Measurements from ENCODE around the gene FLNB. TPM values are rescaled to one million over a fixed set of nuclear protein-coding genes. Genes with fewer than 3 reads are reported as not detected.

FLNB gene
- total and polyA plus RNA-seq, 9 of the 15 experiments (the other 6 are each of a cell fraction or from before 2014, with no cell fraction given): 9.4 to 48.1 (median 25.6) TPM

GRCh38 chr3:58038675-58039292 is 30.6 kb downstream of the FLNB start (continued):
- TF ChIP-seq ZNF146 (CRISPR knock-in tag; IDR thresholded peaks at IDR 0.05; ENCODE audit: unreplicated experiment): no peak
- no peak for TF ChIP-seq PCBP2 (IDR thresholded peaks at IDR 0.05; ENCODE audit: low read depth, low read length, poor library complexity, severe bottlenecking)
- TF ChIP-seq HNRNPH1 (optimal IDR thresholded peaks at IDR 0.05; ENCODE audit: low read depth, low read length): no peak
- TF ChIP-seq SAFB2 (IDR thresholded peaks at IDR 0.05; ENCODE audit: borderline replicate concordance, low read depth, low read length, severe bottlenecking): no peak
- TF ChIP-seq MEIS2 (IDR thresholded peaks at IDR 0.05; ENCODE audit: partially characterized antibody): no peak
- TF ChIP-seq, protein P1, sequence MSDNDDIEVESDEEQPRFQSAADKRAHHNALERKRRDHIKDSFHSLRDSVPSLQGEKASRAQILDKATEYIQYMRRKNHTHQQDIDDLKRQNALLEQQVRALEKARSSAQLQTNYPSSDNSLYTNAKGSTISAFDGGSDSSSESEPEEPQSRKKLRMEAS (CRISPR knock-in tag; IDR thresholded peaks at IDR 0.05): no peak
- no peak for TF ChIP-seq ZNF175 (CRISPR knock-in tag; IDR thresholded peaks at IDR 0.05; ENCODE audit: low read depth)
- TF ChIP-seq, protein P2, sequence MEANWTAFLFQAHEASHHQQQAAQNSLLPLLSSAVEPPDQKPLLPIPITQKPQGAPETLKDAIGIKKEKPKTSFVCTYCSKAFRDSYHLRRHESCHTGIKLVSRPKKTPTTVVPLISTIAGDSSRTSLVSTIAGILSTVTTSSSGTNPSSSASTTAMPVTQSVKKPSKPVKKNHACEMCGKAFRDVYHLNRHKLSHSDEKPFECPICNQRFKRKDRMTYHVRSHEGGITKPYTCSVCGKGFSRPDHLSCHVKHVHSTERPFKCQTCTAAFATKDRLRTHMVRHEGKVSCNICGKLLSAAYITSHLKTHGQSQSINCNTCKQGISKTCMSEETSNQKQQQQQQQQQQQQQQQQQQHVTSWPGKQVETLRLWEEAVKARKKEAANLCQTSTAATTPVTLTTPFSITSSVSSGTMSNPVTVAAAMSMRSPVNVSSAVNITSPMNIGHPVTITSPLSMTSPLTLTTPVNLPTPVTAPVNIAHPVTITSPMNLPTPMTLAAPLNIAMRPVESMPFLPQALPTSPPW (CRISPR knock-in tag; IDR thresholded peaks at IDR 0.05): 0 out of 2 replicates have a peak, but pooled peaks have one; percentile 14
- TF ChIP-seq NFXL1 (CRISPR knock-in tag; IDR thresholded peaks at IDR 0.05): no peak
- 0 out of 2 replicates have a peak, but pooled peaks have one; percentile 8 for TF ChIP-seq BHLHE40 (IDR thresholded peaks at IDR 0.05; ENCODE audit: low read length)
- TF ChIP-seq, protein P3, sequence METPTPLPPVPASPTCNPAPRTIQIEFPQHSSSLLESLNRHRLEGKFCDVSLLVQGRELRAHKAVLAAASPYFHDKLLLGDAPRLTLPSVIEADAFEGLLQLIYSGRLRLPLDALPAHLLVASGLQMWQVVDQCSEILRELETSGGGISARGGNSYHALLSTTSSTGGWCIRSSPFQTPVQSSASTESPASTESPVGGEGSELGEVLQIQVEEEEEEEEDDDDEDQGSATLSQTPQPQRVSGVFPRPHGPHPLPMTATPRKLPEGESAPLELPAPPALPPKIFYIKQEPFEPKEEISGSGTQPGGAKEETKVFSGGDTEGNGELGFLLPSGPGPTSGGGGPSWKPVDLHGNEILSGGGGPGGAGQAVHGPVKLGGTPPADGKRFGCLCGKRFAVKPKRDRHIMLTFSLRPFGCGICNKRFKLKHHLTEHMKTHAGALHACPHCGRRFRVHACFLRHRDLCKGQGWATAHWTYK (CRISPR knock-in tag; IDR thresholded peaks at IDR 0.05): no peak
- no peak for TF ChIP-seq CEBPG (CRISPR knock-in tag; IDR thresholded peaks at IDR 0.05)
- TF ChIP-seq CEBPG (tag; conservative IDR thresholded peaks at IDR 0.05 in 1 of 2, IDR thresholded peaks at IDR 0.05 in 1 of 2): no peak
- TF ChIP-seq, protein P4, sequence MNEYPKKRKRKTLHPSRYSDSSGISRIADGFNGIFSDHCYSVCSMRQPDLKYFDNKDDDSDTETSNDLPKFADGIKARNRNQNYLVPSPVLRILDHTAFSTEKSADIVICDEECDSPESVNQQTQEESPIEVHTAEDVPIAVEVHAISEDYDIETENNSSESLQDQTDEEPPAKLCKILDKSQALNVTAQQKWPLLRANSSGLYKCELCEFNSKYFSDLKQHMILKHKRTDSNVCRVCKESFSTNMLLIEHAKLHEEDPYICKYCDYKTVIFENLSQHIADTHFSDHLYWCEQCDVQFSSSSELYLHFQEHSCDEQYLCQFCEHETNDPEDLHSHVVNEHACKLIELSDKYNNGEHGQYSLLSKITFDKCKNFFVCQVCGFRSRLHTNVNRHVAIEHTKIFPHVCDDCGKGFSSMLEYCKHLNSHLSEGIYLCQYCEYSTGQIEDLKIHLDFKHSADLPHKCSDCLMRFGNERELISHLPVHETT (CRISPR knock-in tag; conservative IDR thresholded peaks at IDR 0.05 in 1 of 2, IDR thresholded peaks at IDR 0.05 in 1 of 2): peak in 1 of 2 experiments; percentile 50; a peak in 2 of 4 replicates
- no peak for TF ChIP-seq ARNT (IDR thresholded peaks at IDR 0.05)
- no peak for TF ChIP-seq FIP1L1 (IDR thresholded peaks at IDR 0.05; ENCODE audit: low read depth, low read length, poor library complexity, severe bottlenecking)
- TF ChIP-seq TEAD4 (IDR thresholded peaks at IDR 0.05; ENCODE audit: low read length): peak; percentile 58; the same call in 1 of the 2 replicates
- no peak for TF ChIP-seq TEAD4 (CRISPR knock-in tag; IDR thresholded peaks at IDR 0.05; ENCODE audit: borderline replicate concordance)
- no peak for TF ChIP-seq SREBF1 (IDR thresholded peaks at IDR 0.05; ENCODE audit: borderline replicate concordance, low read depth, low read length)
- no peak for TF ChIP-seq ATF1 (CRISPR knock-in tag; IDR thresholded peaks at IDR 0.05)
- TF ChIP-seq ATF1 (tag; IDR thresholded peaks at IDR 0.05): no peak

Measured in K562 (cell line).